ENCODE data around the gene HINT2.

HINT2 gene

GRCh38 chr9:35774907-35775635 lies 39.8 kb downstream of the HINT2 start:
- no peak for DNase-seq

- DNase-seq: no peak
These were observed 42.9 kb downstream of the HINT2 start for GRCh38 chr9:35771943-35772342.

- no peak for DNase-seq
These were observed 43.3 kb downstream of the HINT2 start for GRCh38 chr9:35771534-35771933.

- no peak for DNase-seq
These were observed 43.8 kb downstream of the HINT2 start for GRCh38 chr9:35771075-35771433.

GRCh38 chr9:35769763-35770162 lies 45.1 kb downstream of the HINT2 start:
- DNase-seq: no peak

GRCh38 chr9:35767458-35767857 lies 47.4 kb downstream of the HINT2 start:
- DNase-seq: no peak

- DNase-seq: no peak
These were observed 47.8 kb downstream of the HINT2 start for GRCh38 chr9:35766997-35767396.

- no peak for DNase-seq
These were observed 51.0 kb downstream of the HINT2 start for GRCh38 chr9:35763803-35764202.

GRCh38 chr9:35763181-35763580 lies 51.7 kb downstream of the HINT2 start:
- no peak for DNase-seq
